Heart left ventricle (tissue), 16 donors: ENCODE data around the gene TMIE. TPM values are rescaled to one million over a fixed set of nuclear protein-coding genes. Genes with fewer than 3 reads are reported as not detected.

ENCODE experiments used
- ATAC-seq, 4 donors: fragments of 200-7000 bp; cut with Tn5 transposase; one replicate each; pipeline ENCODE4 v1.9.1; 2020 to 2022; ENCODE audit warnings: moderate library complexity in 4 of 4, mild to moderate bottlenecking in 3 of 4, moderate number of reproducible peaks in 1 of 4
- DNase-seq, 5 donors: peaks; one replicate each; pipeline ENCODE4 v3.0.0-alpha.2; 2020
- H3K27ac ChIP-seq, 12 donors: fragments of 200-600 bp; sonication (generic) in 4 of 12; one replicate each; pipeline versions ENCODE4 v1.5.0 to v1.8.0; 2016 to 2022; ENCODE audit warnings: mild to moderate bottlenecking in 2 of 12
- H3K27me3 ChIP-seq, 9 donors: fragments of 200-600 bp; sonication (generic) in 2 of 9; one replicate each; pipeline versions ENCODE4 v1.5.1 to v1.8.0; 2016 to 2022; ENCODE audit warnings: mild to moderate bottlenecking in 3 of 9
- H3K36me3 ChIP-seq, 9 donors: fragments of 200-600 bp; sonication (generic) in 2 of 9; one replicate each; pipeline versions ENCODE4 v1.5.0 to v1.8.0; 2018 to 2022; ENCODE audit warnings: mild to moderate bottlenecking in 2 of 9
- H3K4me1 ChIP-seq, 12 donors: fragments of 200-600 bp; sonication (generic) in 4 of 12; one replicate each; pipeline versions ENCODE4 v1.5.0 to v1.8.0; 2016 to 2022; ENCODE audit warnings: mild to moderate bottlenecking in 3 of 12
- H3K4me3 ChIP-seq, 12 donors: fragments of 200-600 bp; sonication (generic) in 4 of 12; one replicate each; pipeline versions ENCODE4 v1.5.0 to v1.8.0; 2017 to 2022; ENCODE audit warnings: mild to moderate bottlenecking in 9 of 12, moderate library complexity in 4 of 12
- H3K9me3 ChIP-seq, 12 donors: fragments of 200-600 bp; sonication (generic) in 4 of 12; one replicate each; pipeline versions ENCODE4 v1.5.0 to v1.8.0; 2016 to 2022; ENCODE audit warnings: mild to moderate bottlenecking in 1 of 12
- POLR2A ChIP-seq, 2 donors: fragments of 450-650 bp; IDR thresholded peaks; one replicate each; pipeline ENCODE4 v1.6.1; 2017; ENCODE audit warnings: antibody characterized with exemption in 2 of 2, mild to moderate bottlenecking in 2 of 2, moderate library complexity in 2 of 2
- WGBS, 4 donors: extraction: QIAGEN DNeasy Blood & Tissue Kit in 2 of 4; methylation state at CpG; one replicate each; pipeline versions ENCODE4 v1.1.5 to v1.1.7; 2013 to 2018; 5-methylcytosine and 5-hydroxymethylcytosine counted together
- intact Hi-C, 10 donors: fragments of 100-400 bp; cut with DNase I; formaldehyde crosslinking; loops; one replicate each; pipeline versions ENCODE4 v1.11.1 to v1.14.2; 2022
- polyA plus RNA-seq, 2 donors: library from polyadenylated mRNA; stranded (reverse); fragments of 200-250 nt; gene quantifications; one replicate each; pipeline ENCODE4 v1.2.3, GENCODE V29; 2013
- total RNA-seq, 9 donors: library from RNA; depleted of rRNA in 2 of 9; stranded (reverse); fragments of >200 nt in 2 of 9; fragmentation: NEBNext Ultra II Directional in 3 of 9; extraction: Animal tissue kit (Norgen Biotek cat#: 25700) in 3 of 9; gene quantifications; one replicate each; pipeline versions ENCODE4 v1.1.0 to v1.2.4, GENCODE V29; 2016 to 2023
- TF ChIP-seq, protein P1 (sequence below), 12 donors: fragments of 200-600 bp; sonication (generic) in 4 of 12; IDR thresholded peaks; one replicate each; pipeline versions ENCODE4 v1.5.0 to v1.8.0; 2018 to 2022; ENCODE audit warnings: antibody characterized with exemption in 12 of 12, mild to moderate bottlenecking in 5 of 12
- donor health status: ischemic (EF 13 %, LVEDD 7.1; RV severe dilation, severe dysfunction).
- donor health status: healthy with polysubstance abuse.
- donor health status: DM: no; HTN: yes; CAD: no.
- donor health status: DM: no; HTN: no; CAD: no.
- donor health status: ischemic (EF 25% LVEDD 6.9; RV normal size, moderate dysfunction).
- donor health status: ischemic (EF 25% LVEDD 5.7; RV mildly dilated, moderate dysfunction).
- donor health status: healthy.
- donor health status: DM: yes; HTN: yes; CAD: no.
- donor health status: ischemic (EF 35%, LVEDD 5.7; RV mildly dilated, moderate dysfunction).
- donor health status: nonischemic (EF 11% LVEDD 7.7; RV severe dilation, severe dysfunction).
- donor health status: DM: yes; HTN: yes; CAD: no.
- donor health status: PGD.
- donor health status: ischemic (EF 29% LVEDD 5.4; RV normal size, mild dysfunction).
- donor health status: nonischemic (EF 23%, LVEDD 6.1; RV moderate dilation, normal function).

The TMIE gene
- total and polyA plus RNA-seq, 11 donors: 0.46 to 0.95 (median 0.61) TPM; not detected in 1

- no peak overlapping the region for H3K4me3 ChIP-seq
- 88 to 95% (median 89%) methylated on average over 7 to 11 of the region's 11 CpGs for WGBS, 4 donors
- no peak for ATAC-seq
- H3K4me1 ChIP-seq: peaks cover 0 to 31% (median 8%) of the 10 kb centered on the region in 12 donors
- TF ChIP-seq, protein P1, sequence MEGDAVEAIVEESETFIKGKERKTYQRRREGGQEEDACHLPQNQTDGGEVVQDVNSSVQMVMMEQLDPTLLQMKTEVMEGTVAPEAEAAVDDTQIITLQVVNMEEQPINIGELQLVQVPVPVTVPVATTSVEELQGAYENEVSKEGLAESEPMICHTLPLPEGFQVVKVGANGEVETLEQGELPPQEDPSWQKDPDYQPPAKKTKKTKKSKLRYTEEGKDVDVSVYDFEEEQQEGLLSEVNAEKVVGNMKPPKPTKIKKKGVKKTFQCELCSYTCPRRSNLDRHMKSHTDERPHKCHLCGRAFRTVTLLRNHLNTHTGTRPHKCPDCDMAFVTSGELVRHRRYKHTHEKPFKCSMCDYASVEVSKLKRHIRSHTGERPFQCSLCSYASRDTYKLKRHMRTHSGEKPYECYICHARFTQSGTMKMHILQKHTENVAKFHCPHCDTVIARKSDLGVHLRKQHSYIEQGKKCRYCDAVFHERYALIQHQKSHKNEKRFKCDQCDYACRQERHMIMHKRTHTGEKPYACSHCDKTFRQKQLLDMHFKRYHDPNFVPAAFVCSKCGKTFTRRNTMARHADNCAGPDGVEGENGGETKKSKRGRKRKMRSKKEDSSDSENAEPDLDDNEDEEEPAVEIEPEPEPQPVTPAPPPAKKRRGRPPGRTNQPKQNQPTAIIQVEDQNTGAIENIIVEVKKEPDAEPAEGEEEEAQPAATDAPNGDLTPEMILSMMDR (IDR thresholded peaks at IDR 0.05): no peak
- TF ChIP-seq POLR2A (IDR thresholded peaks at IDR 0.05): no peak
- no peaks in the 10 kb centered on the region for H3K9me3 ChIP-seq
- no peaks in the 10 kb centered on the region for H3K27me3 ChIP-seq
- intact Hi-C loops: no loop called here
- H3K27ac ChIP-seq: no peak overlapping the region
- DNase-seq: no peak
- peaks cover 0 to 90% (median 56%) of the 10 kb centered on the region in 9 donors for H3K36me3 ChIP-seq
These were observed 18.2 kb upstream of the TMIE start for GRCh38 chr3:46682974-46683373.

DNA sequence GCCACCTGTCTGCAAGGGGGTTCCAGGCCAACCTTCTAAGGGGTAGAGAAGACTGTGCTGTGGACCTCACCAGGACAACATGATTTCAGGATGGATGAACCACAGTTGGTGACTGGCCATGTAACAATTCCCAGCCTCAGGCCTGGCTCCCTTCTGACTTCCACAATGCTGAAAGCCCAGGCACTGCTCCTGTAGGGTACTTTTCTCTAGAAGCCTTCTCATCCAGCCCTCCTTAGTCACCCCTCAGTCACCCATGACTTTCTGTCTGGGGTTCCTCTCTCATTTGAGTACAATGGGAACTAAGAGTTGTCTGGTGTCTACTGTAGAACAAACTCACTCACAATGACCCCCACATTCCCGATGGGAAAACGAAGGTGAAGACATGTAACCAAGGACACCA is 16.3 kb upstream of the TMIE start:
- Histone ChIP-seq H3K9me3 (no peaks in the 10 kb centered on the region), H3K27ac (no peak overlapping the region), H3K4me3 (no peak overlapping the region), H3K27me3 (no peaks in the 10 kb centered on the region), H3K4me1 (peaks cover 0 to 40% (median 10%) of the 10 kb centered on the region in 12 donors), H3K36me3 (peaks cover 0 to 85% (median 59%) of the 10 kb centered on the region in 9 donors)
- DNase-seq: no peak
- no peak for ATAC-seq
- intact Hi-C loops: no loop called here
- TF ChIP-seq, protein P1 (IDR thresholded peaks at IDR 0.05): no peak
- TF ChIP-seq POLR2A (IDR thresholded peaks at IDR 0.05): no peak
- 81 to 89% (median 86%) methylated on average over 2 of the region's 2 CpGs for WGBS, 4 donors

DNA sequence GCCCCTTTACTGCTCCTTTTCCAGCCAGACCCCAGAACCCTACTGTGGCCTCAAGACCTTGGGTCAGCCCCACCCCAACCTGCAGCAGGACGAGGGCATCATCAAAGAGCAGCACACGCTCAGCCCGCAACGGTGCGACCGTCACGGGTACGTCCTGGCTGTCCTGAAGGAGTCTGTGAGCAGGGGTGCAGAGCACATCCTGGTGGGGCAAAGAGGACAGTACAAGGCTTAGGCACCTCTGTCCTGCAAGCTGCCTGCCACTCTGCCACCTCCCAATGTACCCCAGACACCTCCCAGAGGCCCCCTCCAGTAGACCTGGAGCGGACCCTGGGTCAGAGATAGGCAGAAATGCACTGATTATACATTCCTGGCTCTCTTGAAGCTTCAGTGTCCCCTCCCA is 15.7 kb upstream of the TMIE start:
- intact Hi-C loops: no loop called here
- Histone ChIP-seq H3K36me3 (peaks cover 0 to 83% (median 59%) of the 10 kb centered on the region in 9 donors), H3K27ac (no peak overlapping the region), H3K27me3 (no peaks in the 10 kb centered on the region), H3K4me1 (peaks cover 0 to 41% (median 14%) of the 10 kb centered on the region in 12 donors), H3K4me3 (no peak overlapping the region), H3K9me3 (no peaks in the 10 kb centered on the region)
- DNase-seq (no peak), ATAC-seq (no peak)
- WGBS, 4 donors: 95 to 97% (median 97%) methylated on average over 9 of the region's 9 CpGs
- TF ChIP-seq POLR2A (IDR thresholded peaks at IDR 0.05): no peak

DNA sequence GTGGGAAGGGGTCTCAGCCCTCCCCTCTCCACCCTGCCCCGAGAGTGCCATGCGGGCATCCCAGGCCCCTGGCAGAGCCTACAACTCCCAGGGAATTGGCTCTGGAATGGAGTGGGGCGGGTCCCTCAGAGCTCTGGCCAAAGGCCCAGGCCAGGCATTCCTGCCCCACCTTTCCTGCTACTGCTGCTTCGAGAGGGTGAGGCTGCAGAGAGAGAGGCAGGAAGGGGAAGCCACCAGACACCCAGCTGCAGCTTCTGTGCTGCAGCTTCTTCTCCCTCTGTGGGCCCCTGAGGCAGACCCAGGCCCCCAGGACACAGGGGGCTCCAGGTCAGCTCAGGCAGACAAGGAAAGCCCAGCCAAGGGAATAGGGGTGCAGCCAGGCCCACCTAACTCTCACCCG is 10.4 kb upstream of the TMIE start:
- H3K9me3 ChIP-seq: no peaks in the 10 kb centered on the region
- H3K27ac ChIP-seq: peak overlapping the region in 10 of 12 donors; percentile 11 to 98 (median 85)
- H3K27me3 ChIP-seq: no peaks in the 10 kb centered on the region
- peak overlapping the region in 7 of 12 donors; percentile 6 to 27 (median 19) for H3K4me3 ChIP-seq
- peak; percentile 42 to 70 (median 56) for ATAC-seq
- peaks cover 0 to 38% (median 25%) of the 10 kb centered on the region in 9 donors for H3K36me3 ChIP-seq
- DNase-seq: peak; percentile 78 to 81 (median 79)
- intact Hi-C loops: no loop called here
- WGBS, 4 donors: 28 to 55% (median 36%) methylated on average over 4 to 5 of the region's 5 CpGs
- TF ChIP-seq, protein P1 (IDR thresholded peaks at IDR 0.05): no peak
- no peak for TF ChIP-seq POLR2A (IDR thresholded peaks at IDR 0.05)
- peaks cover 20 to 78% (median 57%) of the 10 kb centered on the region in 12 donors for H3K4me1 ChIP-seq

DNA sequence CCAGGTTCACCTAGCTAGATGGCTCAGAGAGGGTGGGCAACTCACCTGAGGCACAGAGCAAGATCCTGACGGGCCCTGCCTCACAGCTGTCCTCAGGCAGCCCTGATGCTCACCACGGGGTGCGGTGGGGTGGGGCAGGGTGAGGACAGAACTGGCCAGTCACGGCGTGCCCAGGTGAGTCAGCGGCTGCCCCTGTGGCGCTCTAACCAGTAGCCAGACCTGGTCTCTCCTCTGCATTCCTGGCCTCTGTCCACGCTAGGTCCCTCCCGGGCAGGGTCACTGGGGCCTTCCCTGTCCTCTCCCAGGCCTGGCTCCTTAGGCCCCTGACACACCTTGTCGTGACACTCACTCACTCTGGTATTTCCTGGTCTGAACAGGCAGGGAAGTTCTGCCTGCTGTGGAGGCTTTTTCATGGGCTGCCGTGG is 8.6 kb upstream of the TMIE start:
- Histone ChIP-seq H3K36me3 (peaks cover 0 to 20% (median 12%) of the 10 kb centered on the region in 9 donors), H3K27me3 (no peaks in the 10 kb centered on the region), H3K9me3 (no peaks in the 10 kb centered on the region), H3K27ac (peak overlapping the region; percentile 85 to 98 (median 94)), H3K4me3 (peak overlapping the region; percentile 57 to 95 (median 82)), H3K4me1 (peaks cover 29 to 88% (median 73%) of the 10 kb centered on the region in 12 donors)
- DNase-seq (peak in 1 of 5 donors; percentile 67), ATAC-seq (peak in 1 of 4 donors; percentile 0)
- intact Hi-C loops: no loop called here
- no peak for TF ChIP-seq POLR2A (IDR thresholded peaks at IDR 0.05)
- TF ChIP-seq, protein P1 (IDR thresholded peaks at IDR 0.05): no peak
- 24 to 59% (median 41%) methylated on average over 4 to 11 of the region's 11 CpGs for WGBS, 4 donors
